GM21576 (cell line): ENCODE measurements around the gene ZNF761.
A peak's percentile ranks its signal among the peaks of the same experiment; 100 is the strongest.
"Not testable (repeated sequence)": the region's sequence is repeated elsewhere in the genome, so short reads cannot be mapped to it uniquely, and the experiment has no call there.

ENCODE experiments used
- ATAC-seq: cut with Tn5 transposase; IDR thresholded peaks from one replicate; pipeline ENCODE4 v1.9.1; 2021; ENCODE audit warnings: mild to moderate bottlenecking, moderate library complexity; ENCODE audit not compliant: unreplicated experiment

Gene ZNF761

GRCh38 chr19:53455828-53456227 lies 24.0 kb downstream of the ZNF761 start:
- ATAC-seq: no peak

GRCh38 chr19:53460131-53460721 lies 28.4 kb downstream of the ZNF761 start:
- not testable (repeated sequence) for ATAC-seq

GRCh38 chr19:53461866-53462265 lies 30.1 kb downstream of the ZNF761 start:
- no peak for ATAC-seq

- no peak for ATAC-seq
Measured at GRCh38 chr19:53462861-53463260, 31.1 kb downstream of the ZNF761 start.

- no peak for ATAC-seq
Measured at GRCh38 chr19:53463263-53463662, 31.5 kb downstream of the ZNF761 start.

- ATAC-seq: no peak
Measured at GRCh38 chr19:53466726-53467484, 35.1 kb downstream of the ZNF761 start.

- ATAC-seq: peak; percentile 81
Measured at GRCh38 chr19:53467485-53468262, 35.9 kb downstream of the ZNF761 start, which contains the start of gene ZNF813. TSS of gene ZNF813 (plus strand) at chr19:53467733. CDS start at chr19:53483823, 16,090 bp downstream.

GRCh38 chr19:53468628-53469027 lies 36.8 kb downstream of the ZNF761 start:
- ATAC-seq: not testable (repeated sequence)

- ATAC-seq: no peak
Measured at GRCh38 chr19:53471916-53472315, 40.1 kb downstream of the ZNF761 start.

- not testable (repeated sequence) for ATAC-seq
Measured at GRCh38 chr19:53474832-53475231, 43.0 kb downstream of the ZNF761 start.

- ATAC-seq: not testable (repeated sequence)
Measured at GRCh38 chr19:53475470-53475869, 43.7 kb downstream of the ZNF761 start.

GRCh38 chr19:53483751-53484150 lies 52.0 kb downstream of the ZNF761 start:
- not testable (repeated sequence) for ATAC-seq

- ATAC-seq: no peak
Measured at GRCh38 chr19:53485046-53486004, 53.5 kb downstream of the ZNF761 start.

- ATAC-seq: no peak
Measured at GRCh38 chr19:53492153-53492552, 60.4 kb downstream of the ZNF761 start.

GRCh38 chr19:53497311-53498023 lies 65.7 kb downstream of the ZNF761 start:
- not testable (repeated sequence) for ATAC-seq

GRCh38 chr19:53498024-53498395 lies 66.2 kb downstream of the ZNF761 start:
- ATAC-seq: not testable (repeated sequence)

- not testable (repeated sequence) for ATAC-seq
Measured at GRCh38 chr19:53503151-53503550, 71.4 kb downstream of the ZNF761 start.

GRCh38 chr19:53503671-53504364 lies 72.0 kb downstream of the ZNF761 start:
- ATAC-seq: not testable (repeated sequence)

GRCh38 chr19:53504365-53504703 lies 72.5 kb downstream of the ZNF761 start:
- ATAC-seq: not testable (repeated sequence)
